Right lobe of liver (tissue), 6 donors: ENCODE measurements around the gene TGDS. TPM values are rescaled to one million over a fixed set of nuclear protein-coding genes. Genes with fewer than 3 reads are reported as not detected.
A peak's percentile ranks its signal among the peaks of the same experiment; 100 is the strongest.

Experiments used
- ATAC-seq, 4 donors: fragments of 200-7000 bp; cut with Tn5 transposase; one replicate each; pipeline ENCODE4 v1.9.1; 2020; ENCODE audit warnings: mild to moderate bottlenecking in 4 of 4, moderate library complexity in 4 of 4
- DNase-seq, 3 donors: peaks; one replicate each; pipeline ENCODE4 v3.0.0-alpha.2; 2020
- H3K27ac ChIP-seq, 3 donors: fragments of 200-600 bp; one replicate each; pipeline ENCODE4 v1.8.0; 2022
- H3K27me3 ChIP-seq, 2 donors: fragments of 200-600 bp; one replicate each; pipeline ENCODE4 v1.8.0; 2022
- H3K36me3 ChIP-seq, 4 donors: fragments of 200-600 bp; sonication (generic) in 1 of 4; one replicate each; pipeline versions ENCODE4 v1.5.1 to v1.8.0; 2017 to 2022; ENCODE audit warnings: control low read depth in 1 of 4
- H3K4me1 ChIP-seq, 4 donors: fragments of 200-600 bp; sonication (generic) in 1 of 4; one replicate each; pipeline versions ENCODE4 v1.5.1 to v1.8.0; 2017 to 2022; ENCODE audit warnings: control low read depth in 1 of 4
- H3K4me3 ChIP-seq, 3 donors: fragments of 200-600 bp; one replicate each; pipeline ENCODE4 v1.8.0; 2022
- H3K9me3 ChIP-seq, 4 donors: fragments of 200-600 bp; sonication (generic) in 1 of 4; one replicate each; pipeline versions ENCODE4 v1.5.1 to v1.8.0; 2017 to 2022; ENCODE audit warnings: control low read depth in 1 of 4
- POLR2A ChIP-seq: fragments of 450-650 bp; IDR thresholded peaks from one replicate; pipeline ENCODE4 v1.6.1; 2017; ENCODE audit warnings: antibody characterized with exemption, mild to moderate bottlenecking
- WGBS: methylation state at CpG from one replicate; pipeline ENCODE4 v1.1.6; 2018; ENCODE audit warnings: low coverage, low lambda C conversion rate; ENCODE audit not compliant: insufficient coverage; ENCODE audit errors: missing lambda C conversion rate; 5-methylcytosine and 5-hydroxymethylcytosine counted together
- intact Hi-C, 2 donors: fragments of 100-400 bp; cut with DNase I; formaldehyde crosslinking; loops; one replicate each; pipeline versions ENCODE4 v1.11.2 to v1.14.1; 2022
- total RNA-seq, 6 experiments: library from RNA; depleted of rRNA in 2 of 6; stranded (reverse); fragments of >200 nt in 2 of 6; fragmentation: NEBNext Ultra II Directional in 3 of 6; extraction: Animal tissue kit (Norgen Biotek cat#: 25700) in 3 of 6; gene quantifications; one replicate each; pipeline versions ENCODE4 v1.1.0 to v1.2.4, GENCODE V29; 2016 to 2023
- TF ChIP-seq, protein P1 (sequence below), 4 donors: fragments of 200-600 bp in 3 of 4; fragments of 450-650 bp in 1 of 4; IDR thresholded peaks; one replicate each; pipeline versions ENCODE4 v1.5.1 to v1.8.0; 2016 to 2022; ENCODE audit warnings: antibody characterized with exemption in 4 of 4, mild to moderate bottlenecking in 2 of 4
- donor health status: DM: no; HTN: yes; CAD: no.
- donor health status: DM: no; HTN: no; CAD: no.
- donor health status: DM: no; HTN: no; CAD: no.
- donor health status: DM: no; HTN: yes; CAD: no.
- donor health status: DM: no; HTN: yes; CAD: no.

TGDS gene
- total RNA-seq, 6 experiments from 2014 or later: 8.6 to 11.9 (median 9.6) TPM

DNA sequence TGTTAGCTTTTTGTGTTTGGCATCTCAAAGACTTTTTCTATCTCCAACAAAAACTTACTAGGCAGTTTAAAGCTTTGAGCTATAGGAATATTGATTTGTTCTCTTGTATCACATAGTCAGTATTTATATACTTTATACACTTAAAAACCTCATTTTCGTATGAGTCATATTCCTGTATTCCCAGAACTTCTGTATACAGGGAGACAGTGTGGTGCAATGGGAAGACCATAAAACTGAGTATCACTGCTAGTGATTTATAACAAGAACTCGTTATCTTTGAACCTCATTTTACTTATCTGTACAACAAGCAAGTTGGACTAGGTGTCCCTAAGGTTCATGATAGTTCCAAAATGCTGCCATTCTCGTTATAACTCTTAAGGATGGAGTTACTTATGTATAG lies 12.0 kb upstream of the TGDS start:
- intact Hi-C loops: no loop called here
- H3K27ac ChIP-seq: peak overlapping the region in 2 of 3 donors; percentile 42 to 49

DNA sequence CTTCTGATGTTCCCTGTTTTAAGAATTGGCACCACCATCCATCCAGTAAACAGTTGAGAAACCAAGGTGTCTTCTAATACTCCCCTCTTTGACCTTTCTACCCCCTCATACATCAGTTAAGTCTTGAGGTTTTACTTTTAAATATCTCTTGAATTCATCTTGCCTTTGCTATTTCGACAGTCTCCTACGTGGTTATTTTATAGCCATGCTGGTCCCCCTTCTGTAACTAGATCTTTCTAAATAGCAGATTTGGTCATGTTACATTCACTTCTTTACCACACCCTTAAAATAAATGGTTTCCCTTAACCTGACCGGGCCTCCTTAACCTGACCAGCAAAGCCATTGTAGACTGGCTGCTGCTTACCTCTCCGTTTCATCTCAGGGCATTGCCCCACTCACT lies 11.1 kb upstream of the TGDS start:
- Histone ChIP-seq H3K36me3 (no peaks in the 10 kb centered on the region), H3K27ac (no peak overlapping the region), H3K27me3 (no peaks in the 10 kb centered on the region), H3K4me3 (no peak overlapping the region), H3K4me1 (peaks cover 0 to 9% (median 2%) of the 10 kb centered on the region in 4 donors), H3K9me3 (no peaks in the 10 kb centered on the region)
- DNase-seq: no peak
- WGBS: 84% methylated on average over 4 of the region's 4 CpGs
- no peak for TF ChIP-seq POLR2A
- TF ChIP-seq, protein P1, sequence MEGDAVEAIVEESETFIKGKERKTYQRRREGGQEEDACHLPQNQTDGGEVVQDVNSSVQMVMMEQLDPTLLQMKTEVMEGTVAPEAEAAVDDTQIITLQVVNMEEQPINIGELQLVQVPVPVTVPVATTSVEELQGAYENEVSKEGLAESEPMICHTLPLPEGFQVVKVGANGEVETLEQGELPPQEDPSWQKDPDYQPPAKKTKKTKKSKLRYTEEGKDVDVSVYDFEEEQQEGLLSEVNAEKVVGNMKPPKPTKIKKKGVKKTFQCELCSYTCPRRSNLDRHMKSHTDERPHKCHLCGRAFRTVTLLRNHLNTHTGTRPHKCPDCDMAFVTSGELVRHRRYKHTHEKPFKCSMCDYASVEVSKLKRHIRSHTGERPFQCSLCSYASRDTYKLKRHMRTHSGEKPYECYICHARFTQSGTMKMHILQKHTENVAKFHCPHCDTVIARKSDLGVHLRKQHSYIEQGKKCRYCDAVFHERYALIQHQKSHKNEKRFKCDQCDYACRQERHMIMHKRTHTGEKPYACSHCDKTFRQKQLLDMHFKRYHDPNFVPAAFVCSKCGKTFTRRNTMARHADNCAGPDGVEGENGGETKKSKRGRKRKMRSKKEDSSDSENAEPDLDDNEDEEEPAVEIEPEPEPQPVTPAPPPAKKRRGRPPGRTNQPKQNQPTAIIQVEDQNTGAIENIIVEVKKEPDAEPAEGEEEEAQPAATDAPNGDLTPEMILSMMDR (IDR thresholded peaks at IDR 0.05): no peak
- ATAC-seq: no peak
- intact Hi-C loops: no loop called here

More for the DNA sequence above, 12.0 kb upstream of the TGDS start:
- no peak overlapping the region for H3K4me3 ChIP-seq
- no peaks in the 10 kb centered on the region for H3K9me3 ChIP-seq
- no peak for ATAC-seq
- no peaks in the 10 kb centered on the region for H3K36me3 ChIP-seq
- H3K4me1 ChIP-seq: peaks cover 0 to 4% (median 0%) of the 10 kb centered on the region in 4 donors
- H3K27me3 ChIP-seq: no peaks in the 10 kb centered on the region
- TF ChIP-seq POLR2A: no peak
- TF ChIP-seq, protein P1 (IDR thresholded peaks at IDR 0.05): no peak
- no peak for DNase-seq
- WGBS: 52% methylated on average over 3 of the region's 3 CpGs

DNA sequence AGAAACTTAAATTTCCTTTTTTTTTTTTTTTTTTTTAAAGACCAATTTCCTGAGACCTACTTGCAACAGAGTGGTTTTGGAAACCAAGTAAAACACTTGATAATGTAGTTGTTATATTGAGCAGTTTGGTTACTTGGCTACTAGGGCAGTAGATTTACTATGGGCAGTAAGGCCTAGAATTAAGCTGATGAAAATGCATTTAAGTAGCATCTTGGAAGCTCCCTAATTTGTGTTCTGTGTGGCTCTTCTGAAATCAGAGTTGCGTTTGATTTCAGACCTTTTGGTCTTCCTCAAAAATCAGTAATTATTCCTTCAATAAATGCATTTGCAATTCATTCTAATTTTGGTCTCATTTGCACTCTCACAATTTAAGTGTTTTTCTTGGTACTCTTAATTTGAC lies 6.5 kb upstream of the TGDS start:
- DNase-seq (no peak), ATAC-seq (no peak)
- no peaks in the 10 kb centered on the region for H3K36me3 ChIP-seq
- H3K9me3 ChIP-seq: no peaks in the 10 kb centered on the region
- TF ChIP-seq POLR2A: no peak
- TF ChIP-seq, protein P1 (IDR thresholded peaks at IDR 0.05): no peak
- H3K4me3 ChIP-seq: peak overlapping the region; percentile 77 to 82 (median 79)
- peak overlapping the region; percentile 81 to 89 (median 89) for H3K27ac ChIP-seq
- intact Hi-C loops: no loop called here
- H3K4me1 ChIP-seq: peaks cover 0 to 17% (median 6%) of the 10 kb centered on the region in 4 donors
- 40% methylated on average over 1 of the region's 1 CpG for WGBS
- no peaks in the 10 kb centered on the region for H3K27me3 ChIP-seq

DNA sequence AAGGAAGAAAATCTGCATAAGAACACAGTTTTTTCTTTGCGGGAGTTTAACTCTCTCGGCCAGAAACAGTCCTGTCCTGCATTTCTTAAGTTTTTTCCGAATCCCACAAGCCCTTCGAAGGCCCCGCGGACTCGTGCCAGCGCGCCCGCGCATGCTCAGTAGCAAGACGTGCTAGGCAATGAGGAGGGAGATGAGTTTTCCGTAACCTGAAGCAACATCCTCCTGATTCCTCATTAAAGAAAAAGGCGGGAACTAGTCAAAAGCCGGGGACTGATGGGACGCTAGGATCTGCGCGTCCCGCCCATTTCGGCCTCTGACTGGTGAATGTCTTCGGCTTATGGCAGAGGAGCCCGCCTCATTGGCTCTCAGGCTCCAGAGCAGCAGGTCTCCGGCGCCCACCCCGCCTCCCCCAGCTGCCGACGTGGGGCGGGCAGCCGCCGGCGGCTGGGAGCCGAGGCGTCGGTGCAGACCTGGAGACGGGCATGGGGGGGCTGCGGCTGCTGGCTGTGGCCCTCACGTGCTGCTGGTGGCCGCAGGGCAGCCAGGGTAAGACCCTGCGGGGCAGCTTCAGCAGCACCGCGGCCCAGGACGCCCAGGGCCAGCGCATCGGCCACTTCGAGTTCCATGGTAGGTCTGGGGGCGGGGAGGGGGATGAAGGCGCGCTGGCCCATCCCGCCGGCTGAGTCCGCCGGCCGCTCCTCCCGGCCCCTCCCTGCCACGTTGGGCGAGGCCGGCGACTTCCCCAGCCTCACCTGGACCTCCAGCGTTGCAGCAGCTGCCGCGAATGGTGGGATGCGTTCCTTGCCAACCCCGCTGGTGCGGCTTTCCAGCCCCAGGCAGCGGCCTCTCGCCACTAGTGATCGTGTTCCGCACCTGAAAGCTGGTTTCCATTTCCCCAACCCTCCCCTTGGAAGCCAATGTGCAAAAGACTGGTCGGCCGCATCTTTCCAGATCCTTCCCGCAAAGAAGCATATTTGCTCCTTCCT lies 5.8 kb upstream of the TGDS start, which contains the start of gene GPR180:
TSS of gene GPR180 (plus strand) at position 412 of the 986 bp plus-strand sequence. CDS start at position 483, 71 bp downstream.
- peak within 1 kb of the TSS; percentile 81 to 91 (median 89) for H3K27ac ChIP-seq
- H3K4me3 ChIP-seq: peak within 1 kb of the TSS; percentile 77 to 82 (median 79)
- no peaks in the 10 kb centered on the region for H3K36me3 ChIP-seq
- WGBS: 6% methylated on average over 23 of the region's 71 CpGs
- TF ChIP-seq, protein P1 (IDR thresholded peaks at IDR 0.05): no peak
- TF ChIP-seq POLR2A: peak; percentile 95
- intact Hi-C loops: no loop called here
- DNase-seq (peak; percentile 94 to 96 (median 96)), ATAC-seq (peak; percentile 90 to 97 (median 94))
- H3K4me1 ChIP-seq: peaks cover 0 to 17% (median 6%) of the 10 kb centered on the region in 4 donors
- H3K27me3 ChIP-seq: no peaks in the 10 kb centered on the region
- no peaks in the 10 kb centered on the region for H3K9me3 ChIP-seq
